ENCODE data around the gene EIF4G3. TPM values are rescaled to one million over a fixed set of nuclear protein-coding genes. Genes with fewer than 3 reads are reported as not detected.

The EIF4G3 gene
- total RNA-seq, 1 experiment from 2014 or later: 86.8 TPM

- intact Hi-C loops (cut with micrococcal nuclease; ENCODE audit: unreplicated experiment): no loop called here
- H3K36me3 ChIP-seq (ENCODE audit: insufficient read depth, low read length, poor library complexity, severe bottlenecking): no peaks in the 10 kb centered on the region
- no peaks in the 10 kb centered on the region for H3K9me3 ChIP-seq (ENCODE audit: low read depth, low read length, poor library complexity, severe bottlenecking)
- no TSS peak for BruUV-seq (replicated peaks)
- DNase-seq (ENCODE audit: low spot score): no peak
- ChIA-PET CTCF (no interaction called here), POLR2A (ENCODE audit: low non-redundant PET) (no interaction called here)
- H3K4me1 ChIP-seq (ENCODE audit: insufficient read depth, low read length, poor library complexity, severe bottlenecking): no peaks in the 10 kb centered on the region
- H3K4me3 ChIP-seq (ENCODE audit: low read depth, low read length, poor library complexity, severe bottlenecking): no peak overlapping the region
- H3K27ac ChIP-seq (ENCODE audit: low read depth, low read length, poor library complexity, severe bottlenecking): no peak overlapping the region
- TF ChIP-seq CTCF (conservative IDR thresholded peaks at IDR 0.05; ENCODE audit: low read depth, low read length): no peak
- no peak for TF ChIP-seq EZH2 (IDR thresholded peaks at IDR 0.05; ENCODE audit: borderline replicate concordance, low read depth, low read length, poor library complexity, severe bottlenecking)
- H3K27me3 ChIP-seq (replicated peaks; ENCODE audit: insufficient read depth, low read depth, low read length, poor library complexity): no peaks in the 10 kb centered on the region
Measured at GRCh38 chr1:20972855-20973254, 203.8 kb downstream of the EIF4G3 start.

GRCh38 chr1:20964540-20965484 lies 211.9 kb downstream of the EIF4G3 start:
- CTCF ChIA-PET: no interaction called here
- BruUV-seq (replicated peaks): no TSS peak
- intact Hi-C loops (cut with micrococcal nuclease; ENCODE audit: unreplicated experiment): no loop called here
- POLR2A ChIA-PET (ENCODE audit: low non-redundant PET): no interaction called here
- TF ChIP-seq EZH2 (IDR thresholded peaks at IDR 0.05; ENCODE audit: borderline replicate concordance, low read depth, low read length, poor library complexity, severe bottlenecking) (no peak), CTCF (conservative IDR thresholded peaks at IDR 0.05; ENCODE audit: low read depth, low read length) (no peak)
- Histone ChIP-seq H3K36me3 (ENCODE audit: insufficient read depth, low read length, poor library complexity, severe bottlenecking) (no peaks in the 10 kb centered on the region), H3K4me1 (ENCODE audit: insufficient read depth, low read length, poor library complexity, severe bottlenecking) (no peaks in the 10 kb centered on the region), H3K27me3 (replicated peaks; ENCODE audit: insufficient read depth, low read depth, low read length, poor library complexity) (no peaks in the 10 kb centered on the region), H3K4me3 (ENCODE audit: low read depth, low read length, poor library complexity, severe bottlenecking) (no peak overlapping the region), H3K9me3 (ENCODE audit: low read depth, low read length, poor library complexity, severe bottlenecking) (no peaks in the 10 kb centered on the region), H3K27ac (ENCODE audit: low read depth, low read length, poor library complexity, severe bottlenecking) (no peak overlapping the region)
- DNase-seq (ENCODE audit: low spot score): no peak

GRCh38 chr1:20962576-20963258 lies 214.0 kb downstream of the EIF4G3 start:
- H3K4me1 ChIP-seq (ENCODE audit: insufficient read depth, low read length, poor library complexity, severe bottlenecking): no peaks in the 10 kb centered on the region
- no peaks in the 10 kb centered on the region for H3K36me3 ChIP-seq (ENCODE audit: insufficient read depth, low read length, poor library complexity, severe bottlenecking)
- BruUV-seq (replicated peaks): no TSS peak
- CTCF ChIA-PET: no interaction called here
- no peak overlapping the region for H3K4me3 ChIP-seq (ENCODE audit: low read depth, low read length, poor library complexity, severe bottlenecking)
- no peak for DNase-seq (ENCODE audit: low spot score)
- H3K9me3 ChIP-seq (ENCODE audit: low read depth, low read length, poor library complexity, severe bottlenecking): no peaks in the 10 kb centered on the region
- no peak overlapping the region for H3K27ac ChIP-seq (ENCODE audit: low read depth, low read length, poor library complexity, severe bottlenecking)
- TF ChIP-seq EZH2 (IDR thresholded peaks at IDR 0.05; ENCODE audit: borderline replicate concordance, low read depth, low read length, poor library complexity, severe bottlenecking): no peak
- TF ChIP-seq CTCF (conservative IDR thresholded peaks at IDR 0.05; ENCODE audit: low read depth, low read length): no peak
- POLR2A ChIA-PET (ENCODE audit: low non-redundant PET): interaction anchor here (0.6 kb wide), 1 partner anchor 233 kb away, joined by 3 read pairs; no protein-coding TSS in a partner anchor
- intact Hi-C loops (cut with micrococcal nuclease; ENCODE audit: unreplicated experiment): no loop called here
- no peaks in the 10 kb centered on the region for H3K27me3 ChIP-seq (replicated peaks; ENCODE audit: insufficient read depth, low read depth, low read length, poor library complexity)

All from A673 (cell line).